Endothelial cell (in vitro differentiated cells): ENCODE data around the gene LRCH3. TPM values are rescaled to one million over a fixed set of nuclear protein-coding genes. Genes with fewer than 3 reads are reported as not detected.

Experiments
- DNase-seq: peaks from one replicate; pipeline ENCODE4 v3.0.0; 2021; ENCODE audit warnings: low spot score
- H3K27ac Mint-ChIP-seq: one replicate; pipeline ENCODE4 v1.8.0; 2021; ENCODE audit warnings: mixed read lengths, inconsistent platforms; ENCODE audit not compliant: unreplicated experiment
- H3K27me3 Mint-ChIP-seq: one replicate; pipeline ENCODE4 v1.8.0; 2021; ENCODE audit warnings: mild to moderate bottlenecking, moderate library complexity, mixed read lengths, inconsistent platforms; ENCODE audit not compliant: unreplicated experiment
- H3K36me3 Mint-ChIP-seq: one replicate; pipeline ENCODE4 v1.8.0; 2021; ENCODE audit warnings: mild to moderate bottlenecking, low read depth, mixed read lengths, inconsistent platforms; ENCODE audit not compliant: unreplicated experiment
- H3K4me1 Mint-ChIP-seq: one replicate; pipeline ENCODE4 v1.8.0; 2021; ENCODE audit warnings: mild to moderate bottlenecking, mixed read lengths, inconsistent platforms; ENCODE audit not compliant: unreplicated experiment
- H3K4me3 Mint-ChIP-seq: one replicate; pipeline ENCODE4 v1.8.0; 2021; ENCODE audit warnings: mild to moderate bottlenecking, mixed read lengths, inconsistent platforms; ENCODE audit not compliant: unreplicated experiment
- H3K9me3 Mint-ChIP-seq: one replicate; pipeline ENCODE4 v1.8.0; 2021; ENCODE audit warnings: mixed read lengths, inconsistent platforms; ENCODE audit not compliant: unreplicated experiment
- CTCF ChIP-seq: fragments of 200-600 bp; sonication (generic); IDR thresholded peaks from one replicate; pipeline ENCODE4 v1.5.0; 2021; ENCODE audit warnings: antibody characterized with exemption; ENCODE audit not compliant: unreplicated experiment
- total RNA-seq: library from RNA; stranded (reverse); fragmentation: NEBNext Ultra II Directional; extraction: Animal tissue kit (Norgen Biotek cat#: 25700); gene quantifications from one replicate; pipeline ENCODE4 v1.2.1, GENCODE V29; 2021; ENCODE audit not compliant: unreplicated experiment

Gene LRCH3
- total RNA-seq, 1 donor from 2014 or later: 62.2 TPM

GRCh38 chr3:197837282-197837681 lies 46.2 kb downstream of the LRCH3 start:
- Mint-ChIP-seq H3K36me3 (peaks cover 29% of the 10 kb centered on the region), H3K27ac (no peak overlapping the region), H3K4me3 (no peak overlapping the region), H3K27me3 (no peaks in the 10 kb centered on the region), H3K9me3 (no peaks in the 10 kb centered on the region), H3K4me1 (no peaks in the 10 kb centered on the region)
- TF ChIP-seq CTCF: no peak
- no peak for DNase-seq

- H3K27ac Mint-ChIP-seq: no peak overlapping the region
Measured at GRCh38 chr3:197841789-197842188, 50.7 kb downstream of the LRCH3 start.

GRCh38 chr3:197846491-197846890 lies 55.4 kb downstream of the LRCH3 start:
- Mint-ChIP-seq H3K4me3 (no peak overlapping the region), H3K27me3 (no peaks in the 10 kb centered on the region), H3K4me1 (peaks cover 9% of the 10 kb centered on the region), H3K27ac (no peak overlapping the region), H3K36me3 (peaks cover 32% of the 10 kb centered on the region), H3K9me3 (no peaks in the 10 kb centered on the region)
- no peak for TF ChIP-seq CTCF
- no peak for DNase-seq

More at GRCh38 chr3:197841789-197842188, 50.7 kb downstream of the LRCH3 start:
- DNase-seq: no peak
- H3K27me3 Mint-ChIP-seq: no peaks in the 10 kb centered on the region
- H3K9me3 Mint-ChIP-seq: no peaks in the 10 kb centered on the region
- H3K4me3 Mint-ChIP-seq: no peak overlapping the region
- H3K36me3 Mint-ChIP-seq: peaks cover 34% of the 10 kb centered on the region
- TF ChIP-seq CTCF: no peak
- H3K4me1 Mint-ChIP-seq: no peaks in the 10 kb centered on the region

- Mint-ChIP-seq H3K27me3 (no peaks in the 10 kb centered on the region), H3K9me3 (no peaks in the 10 kb centered on the region), H3K36me3 (peaks cover 37% of the 10 kb centered on the region), H3K4me1 (peaks cover 9% of the 10 kb centered on the region), H3K4me3 (no peak overlapping the region), H3K27ac (no peak overlapping the region)
- no peak for TF ChIP-seq CTCF
- DNase-seq: no peak
Measured at GRCh38 chr3:197847866-197848401, 56.9 kb downstream of the LRCH3 start.

- DNase-seq: peak; percentile 28
- no peaks in the 10 kb centered on the region for H3K9me3 Mint-ChIP-seq
- no peaks in the 10 kb centered on the region for H3K27me3 Mint-ChIP-seq
- peaks cover 38% of the 10 kb centered on the region for H3K36me3 Mint-ChIP-seq
- no peak for TF ChIP-seq CTCF
- peak overlapping the region; percentile 95 for H3K27ac Mint-ChIP-seq
- H3K4me1 Mint-ChIP-seq: peaks cover 14% of the 10 kb centered on the region
- H3K4me3 Mint-ChIP-seq: peak overlapping the region; percentile 39
Measured at GRCh38 chr3:197854596-197855343, 63.7 kb downstream of the LRCH3 start.
